22Rv1 (cell line): ENCODE data around the gene SLC35B2.

Source experiments
- ZFX ChIP-seq: fragments of 450-650 bp; IDR thresholded peaks from 2 replicates; pipeline ENCODE4 v1.6.1; 2017; ENCODE audit warnings: antibody characterized with exemption, borderline replicate concordance
- TF ChIP-seq, protein P1 (sequence below): fragments of 450-650 bp; IDR thresholded peaks from 2 replicates; pipeline ENCODE4 v1.5.1; 2017; ENCODE audit warnings: mild to moderate bottlenecking

DNA sequence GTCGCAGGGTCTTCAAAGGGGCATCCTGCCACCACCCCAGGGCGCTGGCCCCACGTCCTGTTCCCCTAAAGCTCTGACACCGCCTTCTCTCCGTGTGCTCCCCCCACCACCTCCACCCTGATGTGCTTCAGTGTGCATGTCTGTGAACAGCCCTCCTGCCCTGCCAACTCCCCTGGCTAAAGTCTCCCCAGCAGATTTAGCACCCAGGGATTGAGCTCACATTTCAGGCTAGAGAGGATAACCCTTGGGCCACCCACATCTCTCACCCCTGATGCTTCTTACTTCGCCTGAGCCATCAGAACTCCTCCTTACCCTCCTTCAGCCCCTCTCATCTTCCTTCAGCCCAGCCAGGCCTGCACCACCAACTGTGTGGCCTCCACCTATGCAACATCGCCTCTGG, 20.4 kb upstream of the SLC35B2 start:
- TF ChIP-seq, protein P1, sequence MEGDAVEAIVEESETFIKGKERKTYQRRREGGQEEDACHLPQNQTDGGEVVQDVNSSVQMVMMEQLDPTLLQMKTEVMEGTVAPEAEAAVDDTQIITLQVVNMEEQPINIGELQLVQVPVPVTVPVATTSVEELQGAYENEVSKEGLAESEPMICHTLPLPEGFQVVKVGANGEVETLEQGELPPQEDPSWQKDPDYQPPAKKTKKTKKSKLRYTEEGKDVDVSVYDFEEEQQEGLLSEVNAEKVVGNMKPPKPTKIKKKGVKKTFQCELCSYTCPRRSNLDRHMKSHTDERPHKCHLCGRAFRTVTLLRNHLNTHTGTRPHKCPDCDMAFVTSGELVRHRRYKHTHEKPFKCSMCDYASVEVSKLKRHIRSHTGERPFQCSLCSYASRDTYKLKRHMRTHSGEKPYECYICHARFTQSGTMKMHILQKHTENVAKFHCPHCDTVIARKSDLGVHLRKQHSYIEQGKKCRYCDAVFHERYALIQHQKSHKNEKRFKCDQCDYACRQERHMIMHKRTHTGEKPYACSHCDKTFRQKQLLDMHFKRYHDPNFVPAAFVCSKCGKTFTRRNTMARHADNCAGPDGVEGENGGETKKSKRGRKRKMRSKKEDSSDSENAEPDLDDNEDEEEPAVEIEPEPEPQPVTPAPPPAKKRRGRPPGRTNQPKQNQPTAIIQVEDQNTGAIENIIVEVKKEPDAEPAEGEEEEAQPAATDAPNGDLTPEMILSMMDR: no peak
- TF ChIP-seq ZFX: no peak
